HG03159 (cell line): ENCODE data around the gene COA1.
"Not testable (repeated sequence)": the region's sequence is repeated elsewhere in the genome, so short reads cannot be mapped to it uniquely, and the experiment has no call there.

Experiments used
- ATAC-seq: cut with Tn5 transposase; IDR thresholded peaks from one replicate; pipeline ENCODE4 v1.9.1; 2021; ENCODE audit warnings: mild to moderate bottlenecking, moderate library complexity; ENCODE audit not compliant: unreplicated experiment

COA1 gene

GRCh38 chr7:43637114-43637806, 92.1 kb downstream of the COA1 start:
- no peak for ATAC-seq

GRCh38 chr7:43636093-43636492, 93.2 kb downstream of the COA1 start:
- no peak for ATAC-seq

GRCh38 chr7:43634384-43634783, 94.9 kb downstream of the COA1 start:
- ATAC-seq: no peak

DNA sequence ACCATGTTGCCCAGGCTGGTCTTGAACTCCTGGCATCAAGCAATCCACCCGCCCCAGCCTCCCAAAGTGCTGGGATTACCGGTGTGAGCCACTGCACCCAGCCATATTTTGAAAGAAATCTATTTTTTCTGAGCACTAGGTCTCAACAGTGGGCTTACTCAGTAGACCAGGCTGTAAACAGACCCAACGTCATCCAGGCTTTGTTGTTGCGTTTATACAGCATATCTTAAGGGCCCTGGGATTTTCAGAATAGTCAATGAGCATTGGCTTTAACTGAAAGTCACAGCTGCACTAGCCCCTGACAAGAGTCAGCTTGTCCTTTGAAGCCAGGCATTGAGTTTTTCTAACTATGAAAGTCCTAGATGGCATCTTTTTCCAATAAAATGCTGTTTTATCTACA, 96.6 kb downstream of the COA1 start:
- no peak for ATAC-seq

DNA sequence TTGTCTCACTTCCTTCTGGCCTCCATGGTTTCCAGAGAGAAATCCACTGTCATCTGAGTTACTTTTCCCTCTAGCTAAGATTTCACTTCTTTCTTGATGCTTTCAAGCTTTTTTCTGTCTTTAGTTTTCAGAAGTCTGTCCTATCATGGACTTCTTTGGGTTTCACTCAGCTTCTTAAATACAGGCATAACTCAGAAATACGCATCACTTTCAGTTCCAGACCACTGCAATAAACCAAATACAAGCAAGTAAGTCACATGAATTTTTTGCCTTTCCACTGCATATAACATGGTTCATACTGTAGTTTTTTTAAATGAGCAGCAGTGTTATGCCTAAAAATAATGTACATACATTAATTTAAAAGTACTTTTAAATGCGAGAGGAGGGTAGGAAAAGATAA, 97.8 kb downstream of the COA1 start:
- ATAC-seq: no peak

GRCh38 chr7:43630482-43630881, 98.8 kb downstream of the COA1 start:
- ATAC-seq: no peak

DNA sequence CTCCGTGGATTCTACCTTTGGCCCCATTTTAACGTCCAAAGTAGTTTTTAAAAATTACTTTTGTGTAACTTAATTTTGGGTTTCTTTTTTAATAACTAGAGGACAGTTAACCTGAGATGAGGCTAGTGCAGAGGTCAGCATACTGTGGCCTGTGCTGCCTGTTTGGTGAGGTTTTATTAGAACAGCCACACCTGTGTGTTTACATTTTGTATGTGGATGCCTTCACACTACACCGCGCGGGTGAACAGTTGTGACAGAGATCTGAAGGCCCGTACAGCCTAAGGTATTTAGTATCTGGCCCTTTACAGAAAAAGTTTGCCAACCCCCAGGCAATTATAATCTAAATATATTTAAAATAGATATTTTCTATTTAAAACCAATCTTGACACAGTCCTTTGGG, 99.5 kb downstream of the COA1 start:
- no peak for ATAC-seq

DNA sequence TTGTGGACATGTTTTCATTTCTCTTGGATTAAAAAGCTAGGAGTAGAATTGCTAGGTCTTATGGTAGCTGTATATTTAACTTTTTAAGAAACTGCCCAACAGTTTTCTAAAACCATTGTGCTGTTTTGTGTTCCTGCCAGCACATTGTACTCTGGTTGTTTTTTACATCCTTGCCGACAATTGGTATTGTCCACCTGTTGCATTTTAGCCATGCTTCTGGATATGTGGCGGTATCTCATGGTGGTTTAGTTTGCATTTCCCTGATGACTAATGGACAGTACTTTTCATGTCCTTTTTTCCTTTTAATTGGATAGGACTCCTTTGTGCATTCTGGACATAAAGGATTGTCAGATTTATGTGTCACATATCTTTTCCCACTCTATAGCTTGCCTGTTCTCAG, 100.9 kb downstream of the COA1 start:
- no peak for ATAC-seq

DNA sequence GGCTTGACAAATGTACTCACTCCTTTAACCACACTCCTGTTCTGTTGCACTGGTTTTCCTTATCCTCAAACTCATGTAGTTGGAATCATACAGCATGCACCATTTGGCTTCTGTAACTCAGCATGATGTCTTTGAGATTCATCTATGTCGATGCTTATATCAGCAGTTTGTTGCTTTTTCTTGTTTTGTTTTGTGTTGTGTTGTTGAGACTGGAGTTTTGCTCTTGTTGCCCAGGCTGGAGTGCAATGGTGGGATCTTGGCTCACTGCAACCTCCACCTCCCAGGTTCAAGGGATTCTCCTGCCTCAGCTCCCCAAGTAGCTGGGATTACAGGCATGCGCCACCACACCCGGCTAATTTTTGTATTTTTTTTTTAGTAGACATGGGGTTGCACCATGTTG, 101.5 kb downstream of the COA1 start:
- ATAC-seq: not testable (repeated sequence)

GRCh38 chr7:43626695-43627094, 102.6 kb downstream of the COA1 start:
- ATAC-seq: no peak

DNA sequence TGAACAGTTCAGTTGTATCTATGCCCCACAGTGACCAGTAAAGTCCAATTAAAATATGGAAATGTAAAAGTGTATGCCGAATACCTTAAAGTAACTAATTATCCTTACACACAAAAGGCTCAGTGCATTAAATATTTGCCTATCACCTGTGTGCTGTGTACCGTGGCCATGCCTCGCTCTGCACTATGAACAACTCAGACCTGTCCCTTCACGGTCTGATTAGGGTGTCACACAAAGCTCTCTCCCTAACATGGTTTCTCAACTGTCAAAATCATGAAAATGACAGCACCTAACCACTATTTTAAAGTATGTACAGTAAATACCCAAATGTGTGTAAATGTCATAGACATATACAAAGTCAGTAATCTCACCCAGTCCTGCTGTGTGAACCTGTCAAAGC, 103.3 kb downstream of the COA1 start:
- ATAC-seq: no peak

DNA sequence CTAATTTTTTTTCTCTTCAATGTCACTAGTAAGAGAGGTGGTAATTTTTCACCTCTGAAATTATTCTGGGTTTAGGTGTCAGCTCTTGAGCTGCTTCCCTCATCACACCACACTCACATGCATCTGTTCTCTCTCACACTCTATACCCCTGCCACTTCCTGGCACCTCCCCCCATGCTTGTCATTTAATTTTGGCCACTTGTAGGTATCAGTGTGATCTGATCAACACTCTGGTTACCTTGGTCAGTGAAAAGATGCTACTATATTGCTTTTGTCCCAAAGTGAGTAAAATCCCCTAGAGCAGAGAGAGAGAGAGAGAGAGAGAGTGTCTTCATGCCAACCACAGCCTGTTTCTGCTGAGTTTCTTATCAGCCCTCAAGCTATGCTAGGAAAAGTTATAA, 103.9 kb downstream of the COA1 start:
- ATAC-seq: no peak

- ATAC-seq: no peak
These were observed 105.2 kb downstream of the COA1 start for GRCh38 chr7:43624156-43624555.

GRCh38 chr7:43621729-43622448, 107.4 kb downstream of the COA1 start:
- ATAC-seq: no peak

- no peak for ATAC-seq
These were observed 109.9 kb downstream of the COA1 start for GRCh38 chr7:43619213-43620012.

DNA sequence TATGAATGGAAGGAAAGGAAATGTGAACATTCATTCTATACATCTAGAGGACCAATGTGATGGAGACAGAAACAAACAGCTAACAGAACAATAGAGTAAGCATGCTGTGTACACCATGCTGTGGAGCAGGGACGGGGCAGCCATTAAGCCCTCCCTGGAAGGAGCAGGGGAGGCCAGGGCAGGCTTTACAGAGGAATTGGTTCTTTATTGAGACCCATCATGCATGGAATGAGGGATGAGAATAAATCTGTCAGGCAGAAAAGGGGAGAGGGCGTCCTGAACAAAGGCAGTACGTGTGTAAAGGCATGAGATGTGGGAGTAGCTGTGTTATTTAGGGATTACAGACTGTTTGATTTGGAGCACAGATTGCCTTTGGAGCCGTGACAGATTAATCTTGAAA, 111.2 kb downstream of the COA1 start:
- ATAC-seq: no peak

GRCh38 chr7:43616977-43617376, 112.3 kb downstream of the COA1 start:
- ATAC-seq: no peak

DNA sequence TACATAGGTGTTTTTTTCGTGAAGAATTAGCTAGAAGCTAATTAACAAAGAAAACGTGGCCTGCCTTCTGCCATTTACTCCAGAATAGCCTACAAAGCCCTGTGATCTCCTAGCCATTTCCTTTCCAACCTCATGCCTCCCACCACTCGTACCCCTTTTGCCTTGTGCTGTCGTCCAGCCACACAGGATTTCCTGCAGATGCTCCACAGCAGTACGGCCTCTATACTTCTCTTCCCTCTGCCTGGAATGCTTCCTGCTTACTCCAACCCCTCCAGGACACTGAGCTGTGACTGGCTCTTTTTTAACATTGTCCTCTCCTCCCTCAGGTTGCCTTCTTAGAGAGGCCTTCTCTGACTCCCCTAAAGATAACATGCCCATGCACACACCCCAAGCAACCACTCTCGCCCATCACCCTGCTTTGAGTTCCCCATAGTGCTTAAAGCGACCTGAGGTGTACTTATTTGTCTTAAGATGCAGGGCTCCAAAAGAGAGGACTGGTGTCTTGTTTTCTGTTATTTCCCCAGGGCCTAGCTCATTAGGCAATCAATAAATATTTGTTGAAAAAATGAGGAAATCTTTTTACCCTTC, 113.7 kb downstream of the COA1 start:
- no peak for ATAC-seq

DNA sequence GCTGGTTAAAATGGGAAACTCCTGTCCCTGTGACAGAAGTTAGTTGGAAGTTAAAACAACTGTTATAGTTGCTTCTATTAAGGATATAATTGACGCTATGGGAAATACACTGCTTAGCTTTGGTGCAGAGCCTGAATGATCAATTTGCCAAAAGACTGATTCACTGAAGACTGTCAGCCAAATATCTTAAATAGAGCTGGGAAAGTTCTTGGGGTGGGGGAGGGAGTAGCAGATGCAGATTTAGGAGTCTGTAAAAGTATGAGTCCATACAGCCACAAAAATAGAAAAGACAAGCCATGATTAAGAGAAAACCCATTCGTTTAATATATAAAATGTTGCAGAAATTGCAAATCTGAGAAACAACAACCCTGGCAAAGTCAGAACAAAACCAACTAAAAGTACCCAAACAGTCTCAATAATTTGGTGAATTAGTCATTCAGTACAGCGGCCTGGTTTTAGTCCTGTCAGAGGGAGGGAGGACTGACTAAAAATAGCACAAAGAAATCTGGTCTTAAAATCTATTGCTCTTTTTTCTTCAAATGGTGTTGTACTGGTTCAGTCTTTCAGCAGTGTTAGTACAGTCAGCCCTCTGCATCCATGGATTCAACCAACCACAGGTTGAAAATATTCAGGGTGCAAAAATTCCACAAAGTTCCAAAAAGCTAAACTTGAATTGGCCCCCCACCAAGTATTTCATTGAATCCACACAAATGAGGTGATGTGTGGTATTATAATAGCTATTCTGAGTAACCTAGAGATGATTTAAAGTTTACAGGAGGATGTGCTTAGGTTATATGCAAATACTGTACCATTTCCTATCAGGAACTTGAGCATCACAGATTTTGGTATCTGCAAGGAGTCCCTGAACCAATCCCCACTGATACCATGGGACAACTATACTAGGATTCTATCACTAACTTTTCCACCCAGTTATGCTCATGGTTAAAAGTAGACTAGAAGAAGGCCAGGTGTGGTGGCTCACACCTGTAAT, 116.4 kb downstream of the COA1 start:
- ATAC-seq: peak; percentile 60

DNA sequence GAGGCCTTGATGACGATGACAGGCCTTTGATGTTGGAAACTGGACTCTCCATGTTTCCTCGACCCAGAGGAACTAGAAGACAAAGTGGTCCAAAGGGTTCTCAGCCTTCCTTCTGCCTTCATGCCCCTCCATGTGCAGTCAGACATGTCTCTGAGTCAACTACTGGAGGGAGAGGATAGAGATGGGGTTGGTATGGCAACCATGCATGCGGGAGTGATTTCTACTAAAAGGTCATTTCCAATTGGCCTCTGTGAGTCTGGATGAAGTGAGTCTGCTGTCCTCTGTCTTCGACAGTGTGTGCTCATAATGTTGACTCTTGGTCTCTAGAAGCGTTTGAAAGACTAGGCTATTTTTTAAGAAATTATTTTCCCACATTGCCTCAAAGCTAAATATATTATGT, 117.2 kb downstream of the COA1 start:
- no peak for ATAC-seq
